ENCODE measurements around the gene MLPH.

MLPH gene

DNA sequence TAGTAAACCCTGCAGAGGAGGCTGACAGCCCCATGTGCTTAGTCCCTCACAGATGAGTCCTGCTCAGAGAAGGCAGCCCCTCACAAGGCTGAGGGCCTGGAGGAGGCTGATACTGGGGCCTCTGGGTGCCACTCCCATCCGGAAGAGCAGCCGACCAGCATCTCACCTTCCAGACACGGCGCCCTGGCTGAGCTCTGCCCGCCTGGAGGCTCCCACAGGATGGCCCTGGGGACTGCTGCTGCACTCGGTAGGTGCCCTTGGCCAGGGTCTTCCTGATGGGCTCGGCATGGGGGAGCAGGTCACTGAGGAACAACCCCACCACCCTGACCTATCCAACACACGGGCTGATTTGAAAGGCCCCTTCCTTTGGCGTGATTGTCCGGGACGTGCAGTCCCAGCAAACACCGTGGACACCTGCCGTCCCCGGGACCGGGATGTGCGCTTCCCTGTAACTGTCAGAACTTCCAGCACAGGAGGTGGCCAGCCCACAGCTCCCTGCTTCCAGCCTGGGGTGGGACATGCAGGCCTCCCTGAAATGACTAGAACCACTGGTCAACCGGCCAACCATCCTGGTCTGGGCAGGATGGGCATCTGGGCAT lies 38.6 kb downstream of the MLPH start:
- no peak for DNase-seq

DNA sequence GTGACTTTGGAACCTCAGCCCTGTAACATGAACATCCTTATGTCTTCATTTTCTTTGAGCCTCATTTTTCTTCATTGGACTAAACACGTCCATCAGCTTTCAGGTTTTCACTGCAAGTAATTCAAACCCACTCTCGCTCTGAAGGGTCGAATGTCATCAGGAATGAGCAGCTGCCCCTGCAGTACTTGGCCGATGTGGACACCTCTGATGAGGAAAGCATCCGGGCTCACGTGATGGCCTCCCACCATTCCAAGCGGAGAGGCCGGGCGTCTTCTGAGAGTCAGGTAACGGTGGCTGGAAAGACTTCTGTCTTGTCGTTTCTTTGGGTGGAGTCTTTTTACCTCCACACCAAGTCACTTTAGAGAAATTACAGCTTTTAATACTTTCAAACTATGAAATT lies 40.2 kb downstream of the MLPH start:
- DNase-seq, result no peak

DNA sequence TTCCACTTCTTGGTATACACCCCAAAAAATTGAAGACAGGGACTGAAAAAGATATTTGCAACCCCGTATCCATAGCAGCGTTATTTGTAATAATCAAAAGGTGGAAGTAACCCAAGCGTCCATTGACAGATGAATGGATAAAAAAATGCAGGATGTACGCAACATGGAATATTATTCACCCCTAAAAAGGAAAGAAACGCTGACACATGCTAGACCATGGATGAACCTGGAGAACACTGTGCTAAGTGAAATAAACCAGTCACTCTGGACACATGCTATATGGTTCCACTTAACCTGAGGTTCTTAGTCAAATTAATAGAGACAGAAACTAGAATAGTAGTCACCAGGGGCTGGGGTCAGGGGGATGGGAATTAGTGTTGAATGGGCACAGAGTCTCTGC lies 40.7 kb downstream of the MLPH start:
- no peak for DNase-seq

DNA sequence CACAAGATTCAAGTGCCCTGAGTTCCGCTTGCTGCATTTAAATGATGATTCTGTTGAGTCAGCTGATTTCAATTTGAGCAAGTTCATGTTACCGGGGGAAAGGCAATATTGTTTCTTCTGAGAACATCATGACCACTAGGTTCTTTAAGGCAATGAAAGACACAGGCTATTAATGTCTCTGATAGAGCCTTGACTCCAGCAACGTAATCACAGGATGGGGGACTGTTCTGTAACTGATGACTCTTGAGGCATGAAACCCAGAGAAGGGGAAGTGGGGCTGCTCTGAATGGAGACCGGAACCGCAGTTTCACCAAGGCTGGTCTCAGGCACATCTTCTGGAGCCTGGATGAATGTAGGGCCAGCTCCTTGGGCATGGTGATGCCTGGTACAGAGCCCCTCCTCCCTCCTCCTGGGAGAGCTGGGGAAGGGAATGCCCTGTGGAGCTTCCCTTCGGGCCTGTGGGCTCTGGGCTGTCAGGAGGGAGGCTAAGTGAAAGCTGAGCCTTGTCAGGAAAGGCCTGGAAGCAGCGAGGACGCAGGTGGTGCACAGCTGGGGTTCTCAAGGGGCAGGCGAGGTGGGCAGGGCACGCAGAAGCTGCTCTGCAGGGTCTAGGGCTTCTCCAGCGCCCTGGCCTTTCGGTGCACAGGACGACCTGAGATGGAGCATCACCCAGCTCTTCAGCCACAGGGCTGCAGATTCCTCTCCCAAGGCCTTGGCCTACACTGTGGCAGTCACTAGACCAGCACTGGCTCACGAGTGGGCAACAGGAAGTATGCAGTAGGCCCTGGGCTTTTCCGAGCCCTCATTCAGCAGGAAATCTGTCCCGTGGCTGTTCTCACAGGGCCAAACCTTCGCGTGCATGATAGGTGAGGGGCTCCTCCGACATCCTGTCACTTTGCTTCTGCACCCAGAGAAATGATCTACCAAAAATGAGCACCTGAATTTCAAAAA lies 42.7 kb downstream of the MLPH start:
- DNase-seq, result no peak

DNA sequence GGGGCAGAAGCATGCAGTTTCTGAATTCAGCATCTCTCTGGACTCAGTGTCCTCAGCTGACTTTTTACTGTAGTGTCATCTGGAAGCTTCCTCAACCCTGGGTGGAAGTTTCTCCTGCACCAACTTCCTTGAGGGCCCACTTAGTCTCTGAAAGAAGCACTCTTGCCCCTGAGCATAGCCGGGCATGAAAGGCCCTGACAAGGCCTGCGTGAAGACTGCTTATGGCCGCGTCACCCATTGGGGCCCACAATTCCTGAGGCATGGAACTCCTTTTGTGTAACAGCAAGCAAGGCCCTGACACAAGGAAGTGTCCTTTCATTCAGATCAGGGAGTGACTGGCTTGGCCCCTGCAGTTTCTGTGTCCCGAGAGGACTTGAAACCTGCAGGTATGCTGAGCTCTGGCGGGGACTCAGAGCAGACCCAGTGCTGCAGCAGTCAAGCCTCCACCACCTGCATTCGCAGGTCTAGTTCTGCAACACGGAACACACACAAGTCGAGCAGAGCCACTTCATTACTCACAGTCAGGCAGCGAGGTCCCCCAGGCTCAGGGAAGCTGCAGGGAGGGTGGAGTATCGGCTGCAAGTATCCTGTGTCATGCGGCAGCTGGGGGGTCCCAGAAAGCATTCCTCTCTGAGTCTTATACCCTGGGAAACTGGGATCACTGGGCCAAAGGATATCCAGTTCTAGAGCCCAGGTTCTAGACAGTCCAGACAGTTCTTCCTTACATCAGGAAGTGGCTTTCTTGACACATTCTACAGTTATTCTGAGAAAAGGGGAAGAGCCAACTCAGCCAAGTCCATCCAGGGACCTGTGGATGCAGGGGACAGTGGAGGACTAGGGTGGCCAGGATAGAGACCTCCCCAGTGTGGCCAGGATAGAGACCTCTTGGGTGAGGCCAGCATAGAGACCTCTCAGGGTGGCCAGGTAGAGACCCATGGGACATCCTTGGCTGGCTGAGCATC lies 43.7 kb downstream of the MLPH start:
- no peak for DNase-seq

DNA sequence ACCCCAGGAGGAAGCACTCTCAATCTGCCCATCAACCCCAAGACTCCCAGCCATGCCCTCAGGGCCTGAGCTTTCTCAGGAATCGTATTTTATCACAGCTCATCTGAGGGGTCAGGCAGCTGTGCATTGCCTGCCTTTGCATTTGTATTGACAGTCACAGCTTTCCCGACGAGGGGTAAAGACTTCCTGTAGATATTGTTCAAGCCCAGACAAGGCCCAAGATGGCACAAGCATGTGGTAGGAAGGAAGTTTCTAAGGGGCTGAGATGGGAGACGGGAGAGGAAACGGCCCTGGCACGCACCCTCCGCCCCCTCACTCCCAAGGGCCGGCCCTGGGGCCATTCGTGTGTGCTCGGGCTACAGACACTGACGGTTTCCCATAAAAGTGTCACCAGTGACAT lies 45.1 kb downstream of the MLPH start:
- DNase-seq, result no peak

DNA sequence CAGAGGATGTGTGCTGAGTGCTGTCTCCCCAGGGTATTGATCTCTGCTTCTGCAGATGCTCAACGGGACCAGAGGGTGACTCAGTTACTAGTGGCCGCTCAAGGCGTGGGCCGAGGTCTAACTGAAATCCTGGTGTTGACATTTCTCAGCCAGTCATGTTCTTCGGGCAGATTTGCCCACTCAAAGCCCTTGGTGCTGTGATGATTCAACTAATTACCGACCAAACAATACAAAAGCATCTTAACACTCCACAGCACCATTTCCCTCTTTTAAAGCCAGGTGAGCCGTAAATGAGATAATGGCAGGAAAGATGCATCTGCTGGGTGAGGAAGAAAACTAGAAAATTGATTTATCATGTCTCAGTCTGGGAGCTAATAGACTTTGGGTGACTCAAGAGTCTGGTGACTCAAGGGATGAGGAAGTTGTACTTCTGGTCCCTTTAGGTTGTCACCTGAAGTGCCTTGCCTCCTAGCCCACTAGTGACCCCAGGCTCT lies 46.7 kb downstream of the MLPH start:
- DNase-seq, result no peak

DNA sequence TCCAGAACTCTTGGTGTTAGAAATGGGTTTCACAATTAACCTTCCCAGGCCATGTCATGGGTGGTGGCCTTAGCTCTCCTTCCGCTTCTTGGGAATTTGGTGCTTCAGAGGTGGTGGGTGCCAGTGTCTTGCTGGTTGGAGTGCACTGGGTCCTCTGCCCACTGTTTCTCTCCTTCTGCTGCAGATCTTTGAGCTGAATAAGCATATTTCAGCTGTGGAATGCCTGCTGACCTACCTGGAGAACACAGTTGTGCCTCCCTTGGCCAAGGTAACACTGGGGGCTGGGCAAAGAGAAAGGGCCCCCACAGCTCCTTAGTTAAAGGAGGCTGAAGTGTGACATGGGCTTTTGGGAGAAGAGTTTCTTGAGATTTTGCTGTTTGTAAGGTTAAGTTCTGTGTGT lies 47.3 kb downstream of the MLPH start:
- no peak for DNase-seq

DNA sequence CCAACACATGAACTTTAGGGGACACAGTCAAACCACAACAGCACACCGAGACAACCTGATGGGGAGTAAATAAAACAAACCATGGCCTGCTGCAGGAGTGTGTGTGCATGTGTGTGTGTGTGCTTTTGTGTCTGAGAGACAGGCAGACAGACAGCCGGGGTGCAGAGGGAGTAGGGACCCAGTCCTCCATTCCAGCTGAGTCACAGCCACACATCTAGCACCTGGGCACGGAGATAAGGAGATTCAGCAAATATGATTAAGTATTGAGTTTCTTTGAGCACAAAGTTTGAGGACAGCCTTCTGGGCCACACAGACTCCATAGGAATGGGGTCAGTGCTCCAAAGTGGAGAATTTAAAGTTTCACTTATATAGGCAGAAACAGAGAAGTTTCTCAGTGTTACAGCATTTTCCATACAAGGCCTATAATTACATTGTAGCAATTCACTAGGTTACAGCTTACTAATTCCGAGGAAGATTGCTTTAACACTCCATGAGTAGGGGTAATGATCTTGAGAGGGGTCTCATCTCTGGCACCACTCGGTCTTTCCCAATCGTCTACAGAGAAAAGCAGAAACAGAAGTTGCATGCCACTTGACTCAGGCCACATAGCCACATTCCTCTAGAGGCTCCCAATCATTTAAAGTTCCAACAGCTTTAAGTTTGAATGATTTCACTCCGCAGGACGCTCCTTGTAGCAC lies 48.5 kb downstream of the MLPH start:
- no peak for DNase-seq

DNA sequence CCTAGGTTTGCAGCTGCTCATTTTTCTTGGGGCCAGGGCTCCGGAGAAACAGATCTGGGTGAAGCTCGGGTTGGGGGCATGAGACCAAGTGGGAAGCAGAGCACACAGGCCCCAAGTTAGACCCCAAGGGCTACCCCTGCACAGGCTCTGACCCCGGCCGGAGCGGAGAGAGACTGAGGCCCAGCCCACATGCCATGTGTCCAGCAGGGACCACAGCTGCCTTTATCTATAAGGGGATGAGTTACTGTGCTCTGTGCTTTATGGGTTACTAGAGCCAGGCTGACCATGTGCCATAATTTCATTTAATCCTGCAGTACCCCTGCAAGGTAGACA lies 49.0 kb downstream of the MLPH start:
- no peak for DNase-seq

DNA sequence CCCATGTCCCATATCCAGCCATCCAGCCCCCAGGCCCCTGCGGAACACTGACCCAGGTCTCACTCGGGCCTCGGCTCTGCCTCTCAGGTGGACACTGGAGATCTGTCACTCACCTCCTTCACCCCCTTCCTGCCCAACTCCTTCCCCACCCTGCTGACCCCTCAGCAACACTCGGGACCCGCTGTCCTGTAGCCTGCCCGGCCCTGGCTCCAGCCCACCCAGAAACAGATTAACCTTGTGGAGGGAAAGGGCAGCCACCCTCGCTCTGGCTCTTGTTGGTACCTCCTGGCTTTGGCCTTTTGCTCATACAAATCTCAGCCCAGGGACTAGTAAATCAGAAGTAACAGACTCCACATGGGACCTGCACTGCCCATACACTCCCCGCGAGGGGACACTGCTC lies 49.6 kb downstream of the MLPH start:
- DNase-seq, result no peak

DNA sequence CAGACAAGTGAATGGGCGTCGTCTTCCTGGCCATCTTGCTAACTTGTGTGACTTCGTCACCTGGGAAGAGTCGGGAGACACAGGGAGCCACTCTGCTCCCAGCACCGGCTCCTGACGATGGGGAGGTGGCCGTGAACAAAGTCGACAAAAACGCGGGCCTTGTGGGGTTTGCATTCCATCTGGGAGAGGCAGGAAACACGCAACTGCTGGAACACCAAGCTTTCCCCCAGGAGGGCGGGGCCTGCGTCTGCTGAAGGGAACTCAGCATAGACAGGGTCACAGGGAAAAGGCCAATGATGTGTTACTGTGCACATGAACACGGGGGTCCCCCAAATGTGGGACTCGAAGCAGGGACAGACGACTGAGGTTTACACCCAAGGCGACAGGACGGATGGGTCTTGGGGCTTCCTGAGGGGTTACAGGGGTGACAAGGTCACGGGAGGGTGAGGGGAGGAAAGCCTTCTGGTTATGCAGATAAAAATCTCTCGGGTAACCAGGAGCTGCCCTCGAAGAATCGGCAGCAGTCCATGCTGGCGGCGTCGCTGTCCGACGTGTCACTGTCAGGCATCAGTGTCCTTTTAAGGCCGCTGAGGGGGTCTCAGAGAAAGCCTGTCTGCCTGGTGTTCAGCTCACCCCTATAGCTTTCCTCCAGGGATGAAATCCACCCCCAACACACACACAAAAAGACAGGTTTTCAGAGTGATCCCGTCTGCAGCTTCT lies 51.1 kb downstream of the MLPH start:
- no peak for DNase-seq

DNA sequence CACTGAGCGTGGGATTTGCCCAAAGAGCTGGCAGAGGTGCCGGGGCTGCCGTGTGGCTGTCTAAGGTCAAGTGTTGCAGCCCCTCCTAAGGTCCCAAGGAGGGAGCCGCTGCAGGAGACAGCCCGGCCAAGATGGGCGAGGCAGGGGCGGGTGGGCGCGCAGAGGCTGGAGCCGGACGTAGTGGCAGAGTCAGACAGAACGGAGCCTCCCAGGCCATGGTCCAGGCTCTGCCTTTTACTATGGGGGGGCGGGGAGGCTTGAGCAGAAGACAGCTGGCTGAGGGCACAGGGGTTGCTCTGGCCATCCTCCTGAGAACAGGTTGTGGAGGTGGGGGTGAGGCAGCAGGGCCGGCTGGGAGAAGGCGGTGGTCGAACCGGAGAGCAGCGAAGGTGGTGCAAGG lies 51.9 kb downstream of the MLPH start:
- no peak for DNase-seq

DNA sequence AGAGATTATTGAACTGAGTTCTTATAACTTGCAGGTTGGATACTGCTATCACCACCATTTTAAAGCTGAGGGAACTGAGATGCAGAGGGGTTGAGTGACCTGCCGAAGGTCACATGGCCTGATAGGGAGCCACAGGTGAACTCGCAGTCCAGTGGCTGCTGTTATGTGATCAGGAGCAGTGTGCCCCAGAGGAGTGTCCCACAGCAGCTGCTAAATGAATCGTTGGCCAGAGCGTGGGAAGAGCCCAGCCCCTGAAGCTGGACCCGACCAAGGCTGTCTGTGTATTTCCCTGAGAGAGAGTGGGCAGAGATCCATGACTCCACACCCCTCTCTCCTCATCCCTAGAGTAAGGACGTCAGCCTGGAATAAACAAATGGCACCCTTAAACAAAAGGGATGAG lies 52.6 kb downstream of the MLPH start:
- no peak for DNase-seq

DNA sequence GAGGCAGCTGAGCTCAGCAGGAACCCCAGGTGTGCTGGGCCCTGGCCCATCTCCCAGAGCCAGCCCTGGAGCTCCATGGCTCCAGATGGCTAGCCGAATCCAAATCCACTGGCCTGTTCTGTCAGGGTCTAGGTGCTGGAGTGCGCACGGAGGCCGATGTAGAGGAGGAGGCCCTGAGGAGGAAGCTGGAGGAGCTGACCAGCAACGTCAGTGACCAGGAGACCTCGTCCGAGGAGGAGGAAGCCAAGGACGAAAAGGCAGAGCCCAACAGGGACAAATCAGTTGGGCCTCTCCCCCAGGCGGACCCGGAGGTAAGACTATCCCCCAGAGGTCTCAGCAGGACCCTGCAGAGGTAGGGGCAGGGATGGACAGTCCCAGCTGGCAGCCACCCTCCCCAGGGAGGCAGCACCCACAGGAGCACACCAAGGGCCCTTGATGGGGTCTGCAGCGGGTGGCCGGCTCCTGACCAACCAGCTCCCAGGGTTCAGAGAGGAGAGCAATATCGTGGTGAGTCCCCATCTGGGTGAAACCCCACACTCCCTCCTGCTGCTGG lies 53.2 kb downstream of the MLPH start:
- DNase-seq, result no peak

DNA sequence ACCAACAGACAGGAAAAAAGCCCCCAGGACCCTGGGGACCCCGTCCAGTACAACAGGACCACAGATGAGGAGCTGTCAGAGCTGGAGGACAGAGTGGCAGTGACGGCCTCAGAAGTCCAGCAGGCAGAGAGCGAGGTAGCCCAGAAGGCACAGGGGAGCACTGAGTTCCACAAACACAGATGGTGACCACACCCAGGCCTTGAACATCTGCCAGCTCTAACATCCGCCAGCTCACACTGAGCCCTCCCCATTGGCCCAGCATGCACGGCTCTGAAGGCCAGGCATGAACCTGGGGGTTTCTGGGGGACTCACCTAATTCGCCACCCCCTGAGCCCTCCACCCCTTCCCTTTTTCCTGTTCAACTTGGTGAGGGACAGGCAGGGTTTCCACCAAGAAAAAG lies 53.8 kb downstream of the MLPH start:
- peak; percentile 34 for DNase-seq

DNA sequence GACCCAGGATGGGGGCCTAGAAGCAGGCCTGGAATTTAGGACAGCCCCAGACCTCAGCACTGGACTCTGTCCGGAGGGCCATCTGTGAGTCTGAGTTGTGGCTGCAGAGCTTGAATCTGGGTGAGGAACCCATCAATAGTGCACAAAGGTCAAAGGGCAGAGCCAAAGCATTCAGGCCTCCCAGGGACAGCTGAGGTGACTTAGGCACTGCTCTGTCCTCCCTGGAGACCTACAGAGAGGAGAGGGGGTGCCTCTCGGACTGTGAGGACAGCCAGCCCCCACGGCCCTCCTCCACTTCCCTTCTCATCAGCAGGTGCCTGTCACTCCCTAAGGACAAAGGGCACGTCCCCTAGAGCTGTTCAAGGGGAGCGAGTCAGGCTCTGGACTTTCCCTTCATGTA lies 54.2 kb downstream of the MLPH start:
- no peak for DNase-seq

DNA sequence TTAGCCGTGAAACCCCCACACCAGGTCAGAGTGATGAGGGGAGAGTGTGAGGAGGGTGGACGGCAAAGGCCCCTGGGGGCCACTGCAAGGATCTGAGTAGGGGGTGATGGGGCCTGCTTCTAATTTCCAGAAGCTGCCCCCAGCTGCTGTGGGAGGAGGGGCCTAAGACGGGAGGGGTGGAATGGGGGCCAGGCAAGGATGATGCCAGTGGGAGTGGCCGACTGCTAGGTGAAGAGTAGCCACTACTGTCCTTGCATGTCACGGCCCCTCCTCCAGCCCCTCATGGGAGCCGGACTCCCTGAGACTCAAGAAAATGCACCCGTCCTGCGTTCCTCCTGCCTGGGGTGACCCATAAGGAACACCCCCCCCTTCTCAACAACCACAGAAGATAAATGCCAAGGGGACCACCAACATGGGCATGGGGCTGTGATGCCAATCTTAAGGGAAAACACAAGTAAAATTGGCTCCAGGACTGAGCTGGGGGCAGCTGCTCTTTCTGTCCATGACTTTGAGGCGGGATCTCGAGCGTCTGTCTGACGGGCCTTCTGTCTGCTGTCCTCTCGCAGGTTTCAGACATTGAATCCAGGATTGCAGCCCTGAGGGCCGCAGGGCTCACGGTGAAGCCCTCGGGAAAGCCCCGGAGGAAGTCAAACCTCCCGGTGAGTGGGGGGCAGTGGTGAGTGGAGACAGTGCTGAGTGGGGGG lies 55.1 kb downstream of the MLPH start:
- DNase-seq, result no peak

DNA sequence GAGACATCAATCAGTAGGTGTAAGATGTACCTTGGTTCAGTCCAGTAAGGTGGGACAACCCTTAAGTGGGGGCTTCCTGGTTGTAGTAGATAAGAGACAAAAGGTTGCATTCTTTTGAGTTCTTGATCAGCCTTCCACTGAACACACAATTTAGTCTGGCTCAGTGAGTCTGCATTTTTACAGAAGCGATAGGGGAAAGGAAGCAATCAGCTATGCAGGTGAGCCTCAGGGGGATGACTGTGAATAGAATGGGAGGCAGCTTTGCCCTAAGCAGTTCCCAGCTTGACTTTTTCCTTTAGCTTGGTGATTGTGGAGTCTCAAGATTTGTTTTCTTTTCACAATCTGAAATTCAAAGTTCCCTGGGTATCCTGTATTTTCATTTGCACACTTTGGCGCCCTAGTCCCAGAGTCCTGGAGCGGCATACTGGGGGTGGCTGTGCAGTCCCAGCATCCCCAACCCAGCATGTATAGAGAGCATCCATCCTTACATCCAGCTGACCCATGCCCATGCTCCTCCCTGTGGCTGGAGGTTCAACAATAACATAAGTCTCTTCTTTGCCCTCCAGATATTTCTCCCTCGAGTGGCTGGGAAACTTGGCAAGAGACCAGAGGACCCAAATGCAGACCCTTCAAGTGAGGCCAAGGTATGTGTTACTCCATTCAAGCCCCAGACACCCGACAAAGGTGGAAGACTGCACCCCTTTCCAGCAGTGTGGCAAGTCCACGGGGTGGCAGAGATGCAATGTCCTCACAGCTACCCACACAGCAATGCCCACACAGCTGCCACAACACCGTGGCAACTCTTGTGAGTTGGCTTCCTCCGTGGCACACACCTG lies 59.2 kb downstream of the MLPH start:
- DNase-seq, result no peak

DNA sequence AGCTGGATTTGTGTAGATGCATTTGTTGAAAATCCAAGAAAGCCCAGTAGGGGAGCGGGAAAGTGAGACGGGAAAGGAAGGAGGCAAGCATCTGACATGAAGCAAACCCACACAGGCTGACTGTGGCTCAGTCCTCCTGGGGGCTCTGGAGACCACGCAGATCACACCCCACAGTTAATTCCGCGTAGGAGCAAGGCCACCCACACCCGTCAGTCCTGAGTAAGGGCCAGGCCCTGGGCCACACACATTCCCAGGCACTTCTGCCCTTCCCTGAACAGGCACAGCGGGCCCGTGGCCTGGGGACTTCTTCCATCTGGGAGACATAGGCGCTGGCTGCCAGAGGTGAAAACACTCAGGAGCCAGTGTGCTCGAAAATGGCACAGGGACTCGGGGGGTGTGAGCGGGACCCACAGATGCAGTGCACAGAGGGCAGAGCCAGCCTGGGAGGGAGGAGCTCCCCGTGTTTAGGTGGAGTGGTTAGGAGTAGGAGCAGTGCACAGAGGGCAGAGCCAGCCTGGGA lies 59.9 kb downstream of the MLPH start:
- DNase-seq, result no peak
